ENCODE measurements around the gene SLC66A2.

Gene SLC66A2

GRCh38 chr18:79856119-79857007 is 95.1 kb downstream of the SLC66A2 start:
- Histone ChIP-seq H3K9me2 (replicated peaks; ENCODE audit: insufficient read depth, low read length) (no peaks in the 10 kb centered on the region), H3K36me3 (replicated peaks; ENCODE audit: insufficient read depth, low read length) (no peaks in the 10 kb centered on the region), H3K4me3 (ENCODE audit: low read length) (no peak overlapping the region), H3K4me2 (ENCODE audit: low read depth, low read length) (no peak overlapping the region), H3K9ac (ENCODE audit: low read length) (no peak overlapping the region), H3K79me2 (ENCODE audit: low read length) (no peaks in the 10 kb centered on the region), H3K27ac (ENCODE audit: low read length) (no peak overlapping the region), H3F3A (ENCODE audit: insufficient read depth, low read length) (no peaks in the 10 kb centered on the region), H2AFZ (ENCODE audit: low read length) (no peak overlapping the region), H3K27me3 (replicated peaks; ENCODE audit: insufficient read depth, low read length) (no peaks in the 10 kb centered on the region; the same call in 1 of the 2 replicates), H4K20me1 (ENCODE audit: insufficient read depth, low read length) (no peaks in the 10 kb centered on the region), H3K4me1 (ENCODE audit: low read length) (no peaks in the 10 kb centered on the region), H3K9me3 (replicated peaks; ENCODE audit: insufficient read depth, low read length) (no peaks in the 10 kb centered on the region)
- no peak for DNase-seq
- TF ChIP-seq CTCF (IDR thresholded peaks at IDR 0.05; ENCODE audit: low read length) (no peak), EZH2 (optimal IDR thresholded peaks at IDR 0.05; ENCODE audit: low read depth, low read length) (no peak), EZH2phosphoT487 (IDR thresholded peaks at IDR 0.05; ENCODE audit: low read length) (no peak)

GRCh38 chr18:79855147-79855933 is 96.1 kb downstream of the SLC66A2 start:
- Histone ChIP-seq H3K9me2 (replicated peaks; ENCODE audit: insufficient read depth, low read length) (no peaks in the 10 kb centered on the region), H2AFZ (ENCODE audit: low read length) (no peak overlapping the region), H3K27me3 (replicated peaks; ENCODE audit: insufficient read depth, low read length) (no peaks in the 10 kb centered on the region; the same call in 1 of the 2 replicates), H3K27ac (ENCODE audit: low read length) (no peak overlapping the region), H3K4me1 (ENCODE audit: low read length) (no peaks in the 10 kb centered on the region), H3K9me3 (replicated peaks; ENCODE audit: insufficient read depth, low read length) (no peaks in the 10 kb centered on the region), H3K4me2 (ENCODE audit: low read depth, low read length) (no peak overlapping the region), H3F3A (ENCODE audit: insufficient read depth, low read length) (no peaks in the 10 kb centered on the region), H3K79me2 (ENCODE audit: low read length) (no peaks in the 10 kb centered on the region), H3K9ac (ENCODE audit: low read length) (no peak overlapping the region), H4K20me1 (ENCODE audit: insufficient read depth, low read length) (no peaks in the 10 kb centered on the region), H3K36me3 (replicated peaks; ENCODE audit: insufficient read depth, low read length) (no peaks in the 10 kb centered on the region), H3K4me3 (ENCODE audit: low read length) (no peak overlapping the region)
- TF ChIP-seq CTCF (IDR thresholded peaks at IDR 0.05; ENCODE audit: low read length) (no peak), EZH2 (optimal IDR thresholded peaks at IDR 0.05; ENCODE audit: low read depth, low read length) (no peak), EZH2phosphoT487 (IDR thresholded peaks at IDR 0.05; ENCODE audit: low read length) (no peak)
- DNase-seq = no peak

GRCh38 chr18:79853993-79854364 is 97.5 kb downstream of the SLC66A2 start:
- H3K4me1 ChIP-seq (ENCODE audit: low read length) = no peaks in the 10 kb centered on the region
- TF ChIP-seq EZH2 (optimal IDR thresholded peaks at IDR 0.05; ENCODE audit: low read depth, low read length) (no peak), EZH2phosphoT487 (IDR thresholded peaks at IDR 0.05; ENCODE audit: low read length) (no peak), CTCF (IDR thresholded peaks at IDR 0.05; ENCODE audit: low read length) (no peak)
- no peak overlapping the region for H3K4me2 ChIP-seq (ENCODE audit: low read depth, low read length)
- H3F3A ChIP-seq (ENCODE audit: insufficient read depth, low read length) = no peaks in the 10 kb centered on the region
- H3K27me3 ChIP-seq (replicated peaks; ENCODE audit: insufficient read depth, low read length) = no peaks in the 10 kb centered on the region
- H3K4me3 ChIP-seq (ENCODE audit: low read length) = no peak overlapping the region
- no peak overlapping the region for H2AFZ ChIP-seq (ENCODE audit: low read length)
- H3K9me2 ChIP-seq (replicated peaks; ENCODE audit: insufficient read depth, low read length) = no peaks in the 10 kb centered on the region
- no peaks in the 10 kb centered on the region for H4K20me1 ChIP-seq (ENCODE audit: insufficient read depth, low read length)
- H3K9ac ChIP-seq (ENCODE audit: low read length) = no peak overlapping the region
- H3K36me3 ChIP-seq (replicated peaks; ENCODE audit: insufficient read depth, low read length) = no peaks in the 10 kb centered on the region
- DNase-seq = no peak
- H3K9me3 ChIP-seq (replicated peaks; ENCODE audit: insufficient read depth, low read length) = no peaks in the 10 kb centered on the region
- no peaks in the 10 kb centered on the region for H3K79me2 ChIP-seq (ENCODE audit: low read length)
- H3K27ac ChIP-seq (ENCODE audit: low read length) = no peak overlapping the region

Measured in MM.1S (cell line).